Fibroblast of villous mesenchyme (primary cell): ENCODE results near the gene ZNF599. TPM values are rescaled to one million over a fixed set of nuclear protein-coding genes. Genes with fewer than 3 reads are reported as not detected.
A peak's percentile ranks its signal among the peaks of the same experiment; 100 is the strongest.

ENCODE experiments used
- DNase-seq: peaks from one replicate; pipeline ENCODE4 v3.0.0-alpha.2; 2010; ENCODE audit warnings: low read depth
- H3K4me3 ChIP-seq: 2 replicates; pipeline ENCODE4 v1.5.1; 2011; ENCODE audit warnings: low read depth, mild to moderate bottlenecking, low read length
- total RNA-seq: library from RNA; depleted of rRNA; stranded (reverse); fragments of >200 nt; gene quantifications from 2 replicates; pipeline ENCODE4 v1.2.3, GENCODE V29; 2012
- TF ChIP-seq, protein P1 (sequence below): IDR thresholded peaks from 2 replicates; pipeline ENCODE4 v1.5.1; 2012; ENCODE audit warnings: low read depth, mild to moderate bottlenecking, low read length; ENCODE audit not compliant: insufficient read depth

The ZNF599 gene
- total RNA-seq, 1 donor = 7.8 TPM

DNA sequence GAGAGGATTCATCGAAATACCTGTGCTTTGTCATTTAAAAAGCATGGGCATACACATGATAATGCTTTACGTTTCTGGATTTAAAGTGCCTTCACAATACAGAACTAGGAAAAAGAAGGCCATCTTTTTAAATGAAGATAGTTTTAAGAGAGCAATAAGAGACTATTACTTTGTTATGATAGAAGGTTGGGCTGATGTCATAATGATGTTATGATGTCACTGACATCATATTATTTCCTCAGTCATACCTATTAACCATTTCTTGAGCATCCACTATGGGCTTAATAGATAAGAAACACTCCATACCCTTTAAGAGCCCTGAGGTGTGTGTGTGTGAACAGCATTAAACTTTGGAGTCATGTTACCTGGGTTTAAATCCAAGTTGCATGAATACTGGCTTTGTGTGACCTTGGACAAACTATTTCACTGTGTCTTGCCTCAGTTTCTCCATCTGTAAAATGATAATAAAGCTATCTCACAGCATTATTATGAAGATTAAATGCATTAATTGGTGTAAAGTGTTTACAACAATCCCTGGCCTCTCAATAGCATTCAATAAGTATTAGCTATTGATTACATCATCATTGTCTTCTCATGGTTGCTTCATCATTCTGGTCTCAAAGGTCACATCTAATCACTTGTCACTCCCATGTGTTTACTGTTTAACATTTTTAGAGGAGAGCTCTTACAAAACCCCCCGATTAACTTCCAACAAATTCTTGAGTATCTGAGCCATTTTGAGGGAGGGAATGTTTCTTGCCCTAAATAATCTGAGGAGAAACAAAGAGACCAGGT is 27.9 kb downstream of the ZNF599 start:
- DNase-seq = no peak
- no peak overlapping the region for H3K4me3 ChIP-seq
- TF ChIP-seq, protein P1, sequence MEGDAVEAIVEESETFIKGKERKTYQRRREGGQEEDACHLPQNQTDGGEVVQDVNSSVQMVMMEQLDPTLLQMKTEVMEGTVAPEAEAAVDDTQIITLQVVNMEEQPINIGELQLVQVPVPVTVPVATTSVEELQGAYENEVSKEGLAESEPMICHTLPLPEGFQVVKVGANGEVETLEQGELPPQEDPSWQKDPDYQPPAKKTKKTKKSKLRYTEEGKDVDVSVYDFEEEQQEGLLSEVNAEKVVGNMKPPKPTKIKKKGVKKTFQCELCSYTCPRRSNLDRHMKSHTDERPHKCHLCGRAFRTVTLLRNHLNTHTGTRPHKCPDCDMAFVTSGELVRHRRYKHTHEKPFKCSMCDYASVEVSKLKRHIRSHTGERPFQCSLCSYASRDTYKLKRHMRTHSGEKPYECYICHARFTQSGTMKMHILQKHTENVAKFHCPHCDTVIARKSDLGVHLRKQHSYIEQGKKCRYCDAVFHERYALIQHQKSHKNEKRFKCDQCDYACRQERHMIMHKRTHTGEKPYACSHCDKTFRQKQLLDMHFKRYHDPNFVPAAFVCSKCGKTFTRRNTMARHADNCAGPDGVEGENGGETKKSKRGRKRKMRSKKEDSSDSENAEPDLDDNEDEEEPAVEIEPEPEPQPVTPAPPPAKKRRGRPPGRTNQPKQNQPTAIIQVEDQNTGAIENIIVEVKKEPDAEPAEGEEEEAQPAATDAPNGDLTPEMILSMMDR = no peak

- TF ChIP-seq, protein P1 = no peak
- H3K4me3 ChIP-seq = peak overlapping the region; percentile 74
- no peak for DNase-seq
Measured at GRCh38 chr19:34734537-34735103, 38.4 kb downstream of the ZNF599 start.

GRCh38 chr19:34733746-34734536 is 39.1 kb downstream of the ZNF599 start, which contains the start of gene ZNF181:
Gene ZNF181, plus strand, starts transcription at chr19:34734243. Its CDS starts 795 bp downstream, at chr19:34735038.
- H3K4me3 ChIP-seq = peak within 1 kb of the TSS; percentile 74
- DNase-seq = peak; percentile 94
- TF ChIP-seq, protein P1 = no peak

DNA sequence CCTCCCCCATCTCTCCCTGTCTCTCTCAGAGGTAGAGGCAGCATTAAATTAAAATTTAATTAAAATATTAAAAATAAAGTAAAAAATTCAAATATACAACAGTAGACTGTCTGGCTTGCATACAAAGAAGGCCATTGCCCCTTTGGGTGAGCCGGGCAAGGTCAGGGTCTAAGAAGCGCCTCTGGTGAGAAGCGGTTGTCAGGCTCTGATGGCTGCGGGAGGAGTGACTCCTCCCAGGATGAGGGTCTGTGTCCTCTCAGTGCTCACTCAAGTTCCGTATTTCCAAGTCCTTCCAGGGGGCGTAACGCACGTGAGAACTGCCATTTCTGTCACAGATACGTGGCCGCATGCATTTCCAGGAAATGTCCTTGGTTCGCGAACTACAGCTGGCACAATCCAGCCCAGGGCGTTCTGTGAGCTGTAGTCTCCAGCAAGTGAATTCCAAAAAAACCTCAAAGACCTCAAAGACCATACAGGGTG is 39.7 kb downstream of the ZNF599 start:
- DNase-seq = no peak
- TF ChIP-seq, protein P1 = no peak
- H3K4me3 ChIP-seq = peak overlapping the region; percentile 74

- H3K4me3 ChIP-seq = peak overlapping the region; percentile 74
- DNase-seq = no peak
- TF ChIP-seq, protein P1 = no peak
Measured at GRCh38 chr19:34732612-34733211, 40.3 kb downstream of the ZNF599 start.

DNA sequence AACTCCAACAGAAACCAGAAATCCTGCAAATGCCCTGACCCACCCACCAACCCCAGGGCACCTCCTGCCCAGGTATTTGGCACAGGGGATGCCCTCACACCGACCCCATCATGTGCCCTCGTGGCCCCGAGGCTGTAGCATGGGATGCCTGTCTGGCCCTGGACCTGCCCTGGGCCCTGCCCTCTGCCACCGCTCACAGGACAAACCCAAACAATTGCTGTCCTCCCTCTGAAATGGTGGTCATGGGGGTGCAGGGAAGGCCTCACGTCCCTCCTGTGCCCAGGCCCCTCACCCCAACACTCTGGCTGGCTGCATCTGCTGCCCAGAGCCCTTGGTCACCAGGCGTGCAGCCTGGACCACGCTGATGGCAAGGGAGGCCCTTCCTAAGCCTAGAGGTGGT is 41.1 kb downstream of the ZNF599 start:
- TF ChIP-seq, protein P1 = no peak

More for the DNA sequence above, 41.1 kb downstream of the ZNF599 start:
- no peak overlapping the region for H3K4me3 ChIP-seq
- no peak for DNase-seq
